Astrocyte (in vitro differentiated cells and primary cell): ENCODE data around the gene NKX1-1.

ENCODE experiments used
- CTCF ChIP-seq: IDR thresholded peaks from 2 replicates; pipeline ENCODE4 v1.5.1; 2011; ENCODE audit warnings: low read depth, mild to moderate bottlenecking, inconsistent platforms, low read length, moderate library complexity; ENCODE audit not compliant: insufficient read depth
- EZH2 ChIP-seq: IDR thresholded peaks from 2 replicates; pipeline ENCODE4 v1.6.1; 2012; ENCODE audit warnings: mild to moderate bottlenecking, low read length, inconsistent platforms; ENCODE audit not compliant: insufficient read depth

DNA sequence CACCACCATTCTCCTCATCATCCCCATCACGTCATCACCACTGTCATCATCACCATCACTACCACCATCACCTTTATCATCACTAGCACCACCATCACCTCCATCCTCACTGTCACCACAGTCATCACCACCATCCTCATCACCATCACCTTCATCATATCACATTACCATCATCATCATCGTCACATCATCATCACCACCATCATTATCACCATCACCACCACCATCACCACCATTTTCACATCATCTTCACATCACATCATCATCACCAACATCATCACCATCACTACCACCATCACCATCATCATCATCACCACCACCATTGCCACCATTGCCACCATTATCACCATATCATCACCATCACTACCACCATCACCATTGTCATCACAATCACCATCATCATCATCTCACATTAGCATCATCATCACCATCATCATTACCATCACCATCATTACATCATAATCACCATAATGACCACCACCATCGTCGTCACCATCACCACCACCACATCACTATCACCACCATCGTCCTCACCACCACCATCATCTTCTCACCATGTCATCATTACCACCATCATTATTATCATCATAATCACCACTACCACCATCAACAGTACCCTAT is 46.3 kb upstream of the NKX1-1 start:
- TF ChIP-seq CTCF (no peak), EZH2 (no peak)
